Measurements from ENCODE around the gene SAAL1.

The SAAL1 gene

GRCh38 chr11:18081551-18081950 lies 24.3 kb downstream of the SAAL1 start:
- DNase-seq, result no peak

GRCh38 chr11:18080451-18080850 lies 25.4 kb downstream of the SAAL1 start:
- no peak for DNase-seq

- no peak for DNase-seq
Observed at GRCh38 chr11:18078909-18079308, 27.0 kb downstream of the SAAL1 start.

GRCh38 chr11:18075444-18075843 lies 30.4 kb downstream of the SAAL1 start:
- DNase-seq, result no peak

DNA sequence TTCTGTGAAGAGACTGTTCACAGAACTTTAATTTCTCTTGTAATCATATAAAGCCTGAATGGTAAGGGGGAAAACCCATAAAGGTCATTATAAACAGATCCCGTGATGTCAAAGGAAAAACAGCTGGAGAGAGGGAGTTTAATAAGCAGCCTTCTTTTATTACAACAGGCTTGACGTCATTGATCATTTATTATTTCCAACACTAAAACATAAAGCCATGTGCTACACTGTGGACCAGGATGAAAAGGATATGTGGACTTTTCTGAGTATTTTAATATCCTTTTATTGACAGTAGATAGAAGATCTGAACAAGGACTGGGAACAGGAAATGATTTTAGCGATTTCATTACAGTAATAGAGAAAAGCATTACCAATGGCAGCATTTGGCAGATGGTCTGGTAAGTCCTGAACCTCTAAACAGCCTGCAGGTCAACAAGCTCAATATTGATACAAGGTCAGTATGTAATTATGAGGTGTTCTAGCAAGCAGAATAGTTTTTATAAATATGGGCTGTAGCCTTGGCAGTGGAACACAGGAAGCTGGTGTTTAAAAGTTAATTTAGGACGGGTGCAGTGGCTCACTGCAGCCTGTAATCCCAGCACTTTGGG lies 34.7 kb downstream of the SAAL1 start:
- DNase-seq, result no peak

DNA sequence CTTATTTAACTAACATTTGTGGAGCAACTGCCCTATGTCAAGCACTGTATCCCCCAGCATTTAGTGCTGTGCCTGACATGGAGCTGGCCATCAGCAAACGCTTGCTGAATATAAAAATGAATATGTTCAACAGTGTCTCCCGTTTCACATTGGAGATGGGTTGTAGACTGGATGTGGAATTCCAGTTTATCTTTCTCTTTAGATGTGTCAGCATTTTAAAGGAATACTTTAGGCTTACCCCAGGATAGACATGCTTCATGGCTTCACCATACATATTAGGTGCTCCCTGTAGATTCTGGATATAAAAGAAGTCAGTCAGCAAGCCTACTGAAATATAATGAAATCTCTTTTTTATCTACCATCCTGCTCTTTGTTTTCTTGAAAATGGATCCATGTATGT lies 38.5 kb downstream of the SAAL1 start:
- DNase-seq, result no peak

DNA sequence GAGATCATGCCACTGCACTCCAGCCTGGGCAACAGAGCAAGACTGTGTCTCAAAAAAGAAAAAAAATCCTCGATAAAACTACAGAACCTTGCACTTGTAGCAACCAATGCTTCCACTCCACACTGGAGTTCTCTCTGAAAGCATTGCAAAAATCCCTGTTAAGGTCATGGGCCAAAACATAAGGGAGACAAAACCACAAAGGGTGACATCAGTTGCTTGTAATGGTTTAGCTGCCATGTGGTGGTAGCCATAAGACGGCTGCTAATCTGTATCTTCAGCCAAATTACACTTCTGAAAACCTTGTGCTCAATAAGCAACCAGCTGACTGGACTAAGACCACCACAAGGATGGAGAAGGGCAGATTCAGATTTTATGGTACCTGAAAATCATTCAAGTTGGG lies 39.3 kb downstream of the SAAL1 start:
- DNase-seq, result no peak

DNA sequence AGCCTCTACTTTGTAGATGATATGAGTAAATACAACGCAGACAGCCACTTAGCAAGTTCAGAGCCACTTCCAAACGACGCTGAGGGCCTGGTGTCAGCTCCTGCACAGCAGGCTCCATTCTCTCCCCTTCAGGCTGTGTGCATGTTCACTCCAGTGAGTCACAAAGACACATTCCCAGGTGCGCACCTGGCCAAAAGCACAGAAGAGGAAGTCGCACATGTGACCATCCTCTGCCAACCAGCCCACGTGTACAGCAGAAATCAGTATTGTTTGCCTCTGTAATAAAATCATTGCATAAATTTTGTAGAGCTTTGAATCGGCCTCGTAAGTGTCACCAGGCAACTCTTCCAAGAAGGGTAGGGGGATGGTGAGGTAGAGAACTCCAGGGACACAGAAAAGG lies 40.3 kb downstream of the SAAL1 start:
- no peak for DNase-seq

GRCh38 chr11:18064450-18065054 lies 41.3 kb downstream of the SAAL1 start:
- DNase-seq, result no peak

DNA sequence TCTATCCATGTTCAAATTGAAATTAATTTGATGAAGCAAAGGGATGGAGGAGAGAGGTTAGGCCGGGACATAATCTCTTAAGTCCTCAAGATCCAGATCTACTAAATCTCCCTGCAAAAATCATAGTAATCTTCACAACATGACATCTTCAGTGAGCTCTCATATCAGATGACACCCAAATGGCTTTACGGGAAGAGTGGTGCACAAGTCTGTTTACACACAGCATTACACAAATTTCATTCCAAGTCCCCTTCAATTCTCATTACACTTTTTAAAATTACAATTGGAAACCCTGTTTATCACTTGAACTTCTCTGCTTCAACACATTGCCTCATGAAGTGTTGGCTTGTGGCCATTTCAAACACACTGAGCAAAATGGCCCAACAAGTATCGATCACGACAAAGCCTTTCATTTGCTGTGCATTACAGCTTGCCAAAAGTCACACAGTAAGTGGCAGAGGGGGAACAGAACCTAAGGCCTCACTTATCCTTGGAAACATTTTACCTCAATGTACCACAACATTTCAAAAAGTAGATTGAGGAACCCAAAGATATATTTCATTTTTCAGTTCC lies 41.9 kb downstream of the SAAL1 start:
- DNase-seq, result no peak

DNA sequence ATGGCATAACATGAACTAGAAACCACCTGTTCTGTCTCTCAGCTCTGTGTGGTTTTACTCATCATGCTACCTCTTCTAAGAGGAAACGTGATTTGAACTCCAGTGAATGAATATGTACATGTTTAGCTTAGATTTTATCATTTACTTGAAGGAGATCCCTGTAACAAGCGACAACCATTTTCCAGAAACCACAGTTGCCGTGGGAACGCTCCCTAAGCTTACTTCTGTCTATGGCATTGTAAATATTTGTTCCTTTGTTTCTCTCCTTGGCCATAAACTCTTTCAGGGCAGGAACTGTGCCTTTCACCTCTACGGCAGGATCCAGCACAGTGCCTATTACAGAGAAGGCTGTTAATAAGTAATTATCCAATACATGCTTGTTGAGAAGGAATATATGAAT lies 42.8 kb downstream of the SAAL1 start:
- no peak for DNase-seq

GRCh38 chr11:18061351-18061750 lies 44.5 kb downstream of the SAAL1 start:
- DNase-seq, result no peak

GRCh38 chr11:18056561-18057181 lies 49.2 kb downstream of the SAAL1 start:
- DNase-seq, result no peak

- no peak for DNase-seq
Observed at GRCh38 chr11:18054511-18055103, 51.3 kb downstream of the SAAL1 start.

DNA sequence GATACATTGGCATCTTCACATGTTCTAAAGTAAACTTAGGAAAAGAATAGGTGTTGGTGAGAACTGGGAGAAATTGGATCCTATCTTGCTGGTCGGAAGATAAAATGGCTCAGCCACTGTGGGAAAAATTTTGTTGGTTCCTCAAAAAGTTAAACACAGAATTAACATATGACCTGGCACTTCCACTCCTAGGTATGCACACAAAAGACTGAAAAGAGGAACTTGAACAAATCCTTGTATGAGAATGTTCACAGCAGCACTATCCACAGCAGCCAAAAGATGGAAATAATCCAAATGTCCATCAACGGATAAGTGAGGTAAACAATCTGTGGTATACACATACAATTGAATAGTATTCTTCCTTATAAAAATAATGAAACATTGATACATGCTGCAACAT lies 55.0 kb downstream of the SAAL1 start:
- DNase-seq, result no peak

- DNase-seq, result no peak
Observed at GRCh38 chr11:18046116-18046777, 59.6 kb downstream of the SAAL1 start, which contains the start of gene TPH1. Gene TPH1, minus strand, starts transcription at chr11:18046269. Its CDS starts 5,507 bp downstream, at chr11:18040762.

DNA sequence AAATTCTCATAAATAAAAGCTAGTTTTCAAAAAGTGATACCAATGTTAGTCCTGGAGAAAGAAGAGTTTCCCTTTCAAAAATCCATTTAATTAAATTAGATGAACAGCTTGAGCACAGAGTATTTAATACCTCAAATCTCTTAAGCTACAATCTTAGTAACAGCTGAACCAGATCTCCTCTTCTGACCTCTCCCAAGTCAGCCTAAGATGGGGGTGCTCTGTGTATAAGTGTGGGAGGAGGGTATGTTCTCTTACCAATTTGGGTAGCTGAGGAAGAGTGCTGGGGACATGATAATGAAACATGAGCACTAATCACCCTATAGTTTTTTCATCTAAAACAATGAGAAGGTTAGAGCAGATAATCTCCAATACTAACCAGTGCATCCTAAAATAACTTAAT lies 69.4 kb downstream of the SAAL1 start:
- no peak for DNase-seq
